HFFc6 (cell line): ENCODE data around the gene C10orf120. TPM values are rescaled to one million over a fixed set of nuclear protein-coding genes. Genes with fewer than 3 reads are reported as not detected.

Experiments used
- DNase-seq: peaks from one replicate; pipeline ENCODE4 v3.0.0-alpha.2; 2018
- H3K27ac Mint-ChIP-seq: 2 replicates; pipeline ENCODE4 v1.8.0; 2020; ENCODE audit warnings: mild to moderate bottlenecking, mixed read lengths
- H3K27me3 Mint-ChIP-seq: 2 replicates; pipeline ENCODE4 v1.8.0; 2021; ENCODE audit warnings: mild to moderate bottlenecking, moderate library complexity, mixed read lengths; ENCODE audit not compliant: insufficient read depth
- H3K36me3 Mint-ChIP-seq: 2 replicates; pipeline ENCODE4 v1.8.0; 2021; ENCODE audit warnings: low read depth, mixed read lengths
- H3K4me1 Mint-ChIP-seq: 2 replicates; pipeline ENCODE4 v1.8.0; 2020; ENCODE audit warnings: low read depth, mixed read lengths
- H3K4me3 Mint-ChIP-seq: 2 replicates; pipeline ENCODE4 v1.8.0; 2020; ENCODE audit warnings: mild to moderate bottlenecking, moderate library complexity, mixed read lengths
- H3K9me3 Mint-ChIP-seq: 2 replicates; pipeline ENCODE4 v1.8.0; 2020; ENCODE audit warnings: mild to moderate bottlenecking, mixed read lengths
- total RNA-seq, 6 experiments: library from RNA; stranded (reverse); fragmentation: NEBNext Ultra II Directional; extraction: Animal tissue kit (Norgen Biotek cat#: 25700); gene quantifications; 2 replicates in 1 of 6; 3 replicates in 5 of 6; pipeline ENCODE4 v1.2.3, GENCODE V29; 2021
- TF ChIP-seq, protein P1 (sequence below): fragments of 200-600 bp; sonication (generic); IDR thresholded peaks from 2 replicates; pipeline ENCODE4 v1.5.0; 2021; ENCODE audit warnings: antibody characterized with exemption, mild to moderate bottlenecking

Gene C10orf120
- total RNA-seq, 6 experiments from 2014 or later = not detected

DNA sequence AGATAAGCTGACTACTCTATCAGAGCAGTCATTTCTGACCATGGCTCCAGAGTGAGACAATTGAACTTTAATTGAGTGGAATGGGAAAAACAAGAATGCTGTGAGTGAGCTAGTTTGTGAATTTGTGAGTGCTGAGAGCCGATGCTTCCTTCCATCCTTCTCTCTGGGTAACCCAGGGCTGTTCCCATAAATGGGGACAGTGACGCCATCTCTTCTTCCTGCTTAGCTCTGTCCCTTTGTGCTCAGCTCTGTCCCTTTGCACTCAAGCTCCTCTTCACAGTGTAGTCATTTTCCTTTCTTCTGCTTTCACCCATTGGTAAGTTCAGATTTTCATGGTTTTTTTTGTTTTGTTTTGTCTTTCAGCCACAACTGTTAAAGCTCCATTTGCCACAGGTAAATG is 24.4 kb downstream of the C10orf120 start:
- Mint-ChIP-seq H3K4me3 (no peak overlapping the region), H3K9me3 (peaks cover 23% of the 10 kb centered on the region), H3K27ac (no peak overlapping the region), H3K4me1 (no peaks in the 10 kb centered on the region), H3K36me3 (no peaks in the 10 kb centered on the region), H3K27me3 (no peaks in the 10 kb centered on the region)
- TF ChIP-seq, protein P1, sequence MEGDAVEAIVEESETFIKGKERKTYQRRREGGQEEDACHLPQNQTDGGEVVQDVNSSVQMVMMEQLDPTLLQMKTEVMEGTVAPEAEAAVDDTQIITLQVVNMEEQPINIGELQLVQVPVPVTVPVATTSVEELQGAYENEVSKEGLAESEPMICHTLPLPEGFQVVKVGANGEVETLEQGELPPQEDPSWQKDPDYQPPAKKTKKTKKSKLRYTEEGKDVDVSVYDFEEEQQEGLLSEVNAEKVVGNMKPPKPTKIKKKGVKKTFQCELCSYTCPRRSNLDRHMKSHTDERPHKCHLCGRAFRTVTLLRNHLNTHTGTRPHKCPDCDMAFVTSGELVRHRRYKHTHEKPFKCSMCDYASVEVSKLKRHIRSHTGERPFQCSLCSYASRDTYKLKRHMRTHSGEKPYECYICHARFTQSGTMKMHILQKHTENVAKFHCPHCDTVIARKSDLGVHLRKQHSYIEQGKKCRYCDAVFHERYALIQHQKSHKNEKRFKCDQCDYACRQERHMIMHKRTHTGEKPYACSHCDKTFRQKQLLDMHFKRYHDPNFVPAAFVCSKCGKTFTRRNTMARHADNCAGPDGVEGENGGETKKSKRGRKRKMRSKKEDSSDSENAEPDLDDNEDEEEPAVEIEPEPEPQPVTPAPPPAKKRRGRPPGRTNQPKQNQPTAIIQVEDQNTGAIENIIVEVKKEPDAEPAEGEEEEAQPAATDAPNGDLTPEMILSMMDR = no peak
- DNase-seq = no peak

DNA sequence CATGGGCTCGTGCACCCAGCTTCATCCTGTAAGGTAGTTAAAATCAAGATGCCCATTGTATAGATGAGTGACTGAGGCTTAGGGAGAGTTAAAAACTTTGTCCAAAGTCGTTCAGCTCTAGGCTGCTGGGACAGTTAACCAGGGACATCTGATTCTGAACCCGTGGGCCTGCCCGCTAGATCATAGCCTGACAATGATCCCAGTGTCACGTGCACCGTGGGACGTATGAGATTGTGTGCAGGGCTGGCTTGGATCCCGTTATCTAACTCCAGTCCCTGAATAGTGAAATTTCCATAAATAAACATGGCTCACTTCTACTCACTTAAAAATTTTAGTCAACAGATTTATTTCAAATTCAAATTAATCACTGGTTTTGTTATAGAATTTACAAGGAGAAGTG is 24.9 kb downstream of the C10orf120 start:
- Mint-ChIP-seq H3K27me3 (no peaks in the 10 kb centered on the region), H3K36me3 (no peaks in the 10 kb centered on the region), H3K4me3 (no peak overlapping the region), H3K27ac (no peak overlapping the region), H3K9me3 (peaks cover 23% of the 10 kb centered on the region), H3K4me1 (no peaks in the 10 kb centered on the region)
- DNase-seq = no peak
- TF ChIP-seq, protein P1 = no peak

DNA sequence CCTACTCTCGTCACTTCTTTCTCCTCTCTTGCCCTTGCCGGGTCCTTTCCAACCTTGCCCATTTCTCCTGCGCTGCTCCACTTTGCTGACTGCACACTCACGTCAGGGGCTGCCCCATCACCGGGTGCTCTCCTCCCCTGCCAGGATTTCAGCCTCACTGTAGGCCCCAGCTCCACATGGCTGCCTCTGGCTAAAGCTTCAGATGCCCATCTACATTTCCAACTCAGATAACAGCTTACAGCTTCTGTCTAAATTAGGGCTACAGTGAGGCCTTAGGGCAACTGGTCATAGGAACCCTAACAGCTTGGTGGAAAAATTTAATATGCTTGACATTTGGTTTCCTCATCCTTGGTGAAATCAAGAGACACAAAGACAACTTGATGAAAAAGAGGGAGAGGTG is 25.9 kb downstream of the C10orf120 start:
- TF ChIP-seq, protein P1 = no peak
- Mint-ChIP-seq H3K27ac (no peak overlapping the region), H3K27me3 (no peaks in the 10 kb centered on the region), H3K36me3 (no peaks in the 10 kb centered on the region), H3K4me1 (no peaks in the 10 kb centered on the region), H3K4me3 (no peak overlapping the region), H3K9me3 (peaks cover 23% of the 10 kb centered on the region)
- no peak for DNase-seq

DNA sequence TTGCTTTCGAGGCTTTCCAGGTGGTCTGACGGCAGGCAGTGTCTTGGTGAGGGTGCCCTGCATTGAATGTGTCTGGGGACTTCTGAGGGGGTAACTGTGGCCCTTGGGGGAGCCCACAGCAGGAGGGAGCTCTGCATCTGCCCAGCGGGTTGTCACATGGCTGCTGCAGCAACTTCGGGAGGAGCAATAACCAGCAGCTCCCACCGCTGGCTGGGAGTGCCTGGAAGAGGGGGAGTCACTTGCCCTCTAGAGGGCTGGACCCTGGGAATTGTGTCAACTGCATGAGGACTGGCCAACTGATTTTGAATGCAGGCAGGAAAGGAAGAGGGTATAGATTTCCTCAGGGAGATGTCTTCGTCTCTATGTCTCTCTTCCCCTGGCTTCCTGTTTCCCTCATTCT is 26.4 kb downstream of the C10orf120 start:
- DNase-seq = no peak
- H3K36me3 Mint-ChIP-seq = no peaks in the 10 kb centered on the region
- H3K4me1 Mint-ChIP-seq = no peaks in the 10 kb centered on the region
- H3K27ac Mint-ChIP-seq = no peak overlapping the region
- H3K4me3 Mint-ChIP-seq = no peak overlapping the region
- TF ChIP-seq, protein P1 = no peak
- peaks cover 19% of the 10 kb centered on the region for H3K9me3 Mint-ChIP-seq
- H3K27me3 Mint-ChIP-seq = no peaks in the 10 kb centered on the region

DNA sequence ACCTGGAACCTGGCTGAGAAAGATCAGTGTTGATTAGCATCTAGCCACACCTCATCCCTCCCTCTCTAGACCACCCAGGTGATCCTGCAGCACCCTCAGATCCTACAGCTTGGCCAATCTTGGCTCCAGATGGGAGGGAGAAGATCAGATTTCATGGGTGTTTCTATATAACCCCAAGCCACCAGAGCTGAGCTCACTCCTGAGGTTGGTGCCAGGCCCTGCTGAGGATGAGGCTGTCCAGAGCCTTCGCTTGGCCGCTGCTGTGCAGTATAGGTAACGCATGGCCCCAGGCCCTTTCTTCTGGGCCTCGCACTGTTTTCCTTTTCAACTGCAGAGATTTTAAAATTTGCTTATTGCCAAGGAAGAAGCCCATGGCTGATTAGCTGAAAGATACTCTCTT is 27.0 kb downstream of the C10orf120 start:
- no peak for DNase-seq
- H3K9me3 Mint-ChIP-seq = peaks cover 19% of the 10 kb centered on the region
- no peak overlapping the region for H3K27ac Mint-ChIP-seq
- TF ChIP-seq, protein P1 = no peak
- 0 out of 2 replicates have a peak, but pooled peaks cover under 1% of the 10 kb centered on the region for H3K27me3 Mint-ChIP-seq
- H3K4me3 Mint-ChIP-seq = no peak overlapping the region
- H3K36me3 Mint-ChIP-seq = no peaks in the 10 kb centered on the region
- no peaks in the 10 kb centered on the region for H3K4me1 Mint-ChIP-seq

DNA sequence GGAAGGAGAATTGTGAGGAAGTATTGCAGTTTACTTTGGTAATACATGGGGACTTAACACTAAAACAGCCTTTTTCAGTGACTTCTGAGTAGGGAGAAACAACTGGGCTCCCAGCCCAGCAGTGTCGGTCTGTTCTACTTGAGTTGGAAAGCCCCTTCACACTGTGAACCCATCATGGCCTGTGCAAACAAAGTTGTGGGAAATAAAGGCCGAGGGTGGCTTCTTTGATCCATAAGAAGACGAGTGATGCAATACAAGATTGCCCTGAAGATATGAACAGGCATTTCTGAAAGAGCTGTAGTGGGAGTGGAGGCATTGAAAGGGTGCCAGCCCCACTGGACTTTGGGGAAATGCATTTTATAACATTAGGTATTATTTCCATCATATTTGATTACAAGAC is 28.3 kb downstream of the C10orf120 start:
- peaks cover 1% of the 10 kb centered on the region; the same call in 1 of the 2 replicates for H3K27me3 Mint-ChIP-seq
- DNase-seq = no peak
- TF ChIP-seq, protein P1 = no peak
- H3K27ac Mint-ChIP-seq = no peak overlapping the region
- H3K9me3 Mint-ChIP-seq = peaks cover 7% of the 10 kb centered on the region; the same call in 1 of the 2 replicates
- H3K4me1 Mint-ChIP-seq = no peaks in the 10 kb centered on the region
- H3K4me3 Mint-ChIP-seq = no peak overlapping the region
- no peaks in the 10 kb centered on the region for H3K36me3 Mint-ChIP-seq
